ENCODE measurements around the gene ZNF536.

Gene ZNF536

GRCh38 chr19:30564551-30565011 lies 192.4 kb downstream of the ZNF536 start:
- DNase-seq (ENCODE audit: low spot score), result peak; percentile 84

- DNase-seq (ENCODE audit: low spot score), result no peak
Observed at GRCh38 chr19:30565636-30566035, 193.5 kb downstream of the ZNF536 start.

GRCh38 chr19:30566681-30567420 lies 194.7 kb downstream of the ZNF536 start:
- DNase-seq (ENCODE audit: low spot score), result no peak

- no peak for DNase-seq (ENCODE audit: low spot score)
Observed at GRCh38 chr19:30567536-30568232, 195.5 kb downstream of the ZNF536 start.

GRCh38 chr19:30570194-30570593 lies 198.0 kb downstream of the ZNF536 start:
- DNase-seq (ENCODE audit: low spot score), result no peak

- DNase-seq (ENCODE audit: low spot score), result no peak
Observed at GRCh38 chr19:30577551-30578105, 205.4 kb downstream of the ZNF536 start.

GRCh38 chr19:30579419-30579818 lies 207.2 kb downstream of the ZNF536 start:
- DNase-seq (ENCODE audit: low spot score), result no peak

- DNase-seq (ENCODE audit: low spot score), result no peak
Observed at GRCh38 chr19:30580673-30581072, 208.5 kb downstream of the ZNF536 start.

GRCh38 chr19:30584090-30584489 lies 211.9 kb downstream of the ZNF536 start:
- DNase-seq (ENCODE audit: low spot score), result no peak

GRCh38 chr19:30587869-30588268 lies 215.7 kb downstream of the ZNF536 start:
- peak; percentile 39 for DNase-seq (ENCODE audit: low spot score)

- peak; percentile 78 for DNase-seq (ENCODE audit: low spot score)
Observed at GRCh38 chr19:30590596-30591229, 218.5 kb downstream of the ZNF536 start.

- DNase-seq (ENCODE audit: low spot score), result no peak
Observed at GRCh38 chr19:30593356-30593755, 221.2 kb downstream of the ZNF536 start.

GRCh38 chr19:30593975-30594745 lies 222.0 kb downstream of the ZNF536 start:
- no peak for DNase-seq (ENCODE audit: low spot score)

GRCh38 chr19:30596268-30596667 lies 224.1 kb downstream of the ZNF536 start:
- no peak for DNase-seq (ENCODE audit: low spot score)

- DNase-seq (ENCODE audit: low spot score), result no peak
Observed at GRCh38 chr19:30596813-30597399, 224.7 kb downstream of the ZNF536 start.

- no peak for DNase-seq (ENCODE audit: low spot score)
Observed at GRCh38 chr19:30598688-30599087, 226.5 kb downstream of the ZNF536 start.

- DNase-seq (ENCODE audit: low spot score), result no peak
Observed at GRCh38 chr19:30602661-30603350, 230.6 kb downstream of the ZNF536 start.

- no peak for DNase-seq (ENCODE audit: low spot score)
Observed at GRCh38 chr19:30604657-30605056, 232.5 kb downstream of the ZNF536 start.

- DNase-seq (ENCODE audit: low spot score), result no peak
Observed at GRCh38 chr19:30605333-30605732, 233.1 kb downstream of the ZNF536 start.

- DNase-seq (ENCODE audit: low spot score), result no peak
Observed at GRCh38 chr19:30606114-30607050, 234.2 kb downstream of the ZNF536 start.

Data from putamen (tissue), 1 donor.